ENCODE measurements around the gene CARF. TPM values are rescaled to one million over a fixed set of nuclear protein-coding genes. Genes with fewer than 3 reads are reported as not detected.

Gene CARF
- polyA plus RNA-seq, 3 donors = 1.1 to 4.6 (median 2.8) TPM

- DNase-seq = peak; percentile 98 to 100 (median 99)
- no peak for TF ChIP-seq CTCF (IDR thresholded peaks at IDR 0.05)
- Histone ChIP-seq H3K9ac (ENCODE audit: insufficient read depth, low read length, poor library complexity, severe bottlenecking) (peak within 1 kb of the TSS; percentile 85), H3K79me2 (ENCODE audit: insufficient read depth, low read length) (peaks cover 4% of the 10 kb centered on the region), H3K36me3 (replicated peaks in 1 of 2; ENCODE audit: control insufficient read depth in 1 of 2, insufficient read depth in 2 of 2, low read length in 2 of 2) (no peaks in the 10 kb centered on the region), H4K20me1 (ENCODE audit: insufficient read depth, low read length) (no peaks in the 10 kb centered on the region), H3K4me2 (replicated peaks; ENCODE audit: extremely low read depth, low read length, poor library complexity, severe bottlenecking) (peak within 1 kb of the TSS; percentile 90), H2AFZ (ENCODE audit: insufficient read depth, low read depth, low read length, poor library complexity, severe bottlenecking) (peak within 1 kb of the TSS; percentile 74), H3K9me3 (replicated peaks in 1 of 2; ENCODE audit: control insufficient read depth in 1 of 2, insufficient read depth in 1 of 2, low read length in 2 of 2) (no peaks in the 10 kb centered on the region), H3K4me3 (replicated peaks in 1 of 3; ENCODE audit: low read depth in 2 of 3, low read length in 3 of 3) (peak within 1 kb of the TSS; percentile 81 to 98 (median 92)), H3K27ac (ENCODE audit: low read depth in 1 of 2, low read length in 2 of 2) (peak within 1 kb of the TSS; percentile 81 to 97), H3K4me1 (ENCODE audit: control insufficient read depth in 1 of 2, insufficient read depth in 2 of 2, low read length in 2 of 2) (peaks cover 15 to 20% of the 10 kb centered on the region in 2 donors), H3K27me3 (ENCODE audit: control insufficient read depth in 2 of 2, insufficient read depth in 2 of 2, low read length in 2 of 2) (no peaks in the 10 kb centered on the region)
- intact Hi-C loops (cut with micrococcal nuclease) = loop anchor here (1.0 to 10.0 kb wide), 6 partner anchors 47 to 640 kb away; partner anchors contain the start of genes WDR12 (in 2 of the 2), BMPR2 (in 1 of the 2), CARF (in 1 of the 2) and CYP20A1 (in 1 of the 2)
- Mint-ChIP-seq H3K9me3 (no peaks in the 10 kb centered on the region), H3K27me3 (ENCODE audit: low read depth in 3 of 3) (peaks cover 0 to 3% (median 0%) of the 10 kb centered on the region in 3 donors), H3K36me3 (peaks cover 5 to 9% of the 10 kb centered on the region in 2 donors), H3K4me3 (peak within 1 kb of the TSS; percentile 96 to 98), H3K27ac (peak within 1 kb of the TSS; percentile 97 to 99 (median 97)), H3K4me1 (peaks cover 24% of the 10 kb centered on the region)
- WGBS (ENCODE audit: insufficient coverage) = under 1% methylated on average over 58 of the region's 59 CpGs
Measured at GRCh38 chr2:203014456-203015199, 102.6 kb downstream of the CARF start, which contains the start of gene NBEAL1. NBEAL1 (plus strand) TSS chr2:203014875; CDS start chr2:203016385, 1,510 bp downstream.

GRCh38 chr2:203016716-203017115, 104.6 kb downstream of the CARF start:
- no peak for TF ChIP-seq CTCF (IDR thresholded peaks at IDR 0.05)
- H3K4me1 ChIP-seq (ENCODE audit: control insufficient read depth in 1 of 2, insufficient read depth in 2 of 2, low read length in 2 of 2) = peaks cover 15 to 20% of the 10 kb centered on the region in 2 donors
- H3K36me3 ChIP-seq (replicated peaks in 1 of 2; ENCODE audit: control insufficient read depth in 1 of 2, insufficient read depth in 2 of 2, low read length in 2 of 2) = no peaks in the 10 kb centered on the region
- WGBS (ENCODE audit: insufficient coverage) = no CpG with 5 or more reads among the region's 3 CpGs
- peaks cover 24% of the 10 kb centered on the region for H3K4me1 Mint-ChIP-seq
- intact Hi-C loops (cut with micrococcal nuclease) = loop anchor here in 1 of 2 donors (10.0 kb wide), 2 partner anchors 218 to 642 kb away; partner anchors contain the start of genes BMPR2 and CYP20A1
- H3K9me3 ChIP-seq (replicated peaks in 1 of 2; ENCODE audit: control insufficient read depth in 1 of 2, insufficient read depth in 1 of 2, low read length in 2 of 2) = no peaks in the 10 kb centered on the region
- H3K79me2 ChIP-seq (ENCODE audit: insufficient read depth, low read length) = peaks cover 4% of the 10 kb centered on the region
- H3K27ac Mint-ChIP-seq = no peak overlapping the region
- H3K27me3 Mint-ChIP-seq (ENCODE audit: low read depth in 3 of 3) = peaks cover 0 to 3% (median 0%) of the 10 kb centered on the region in 3 donors
- H3K9ac ChIP-seq (ENCODE audit: insufficient read depth, low read length, poor library complexity, severe bottlenecking) = no peak overlapping the region
- H3K9me3 Mint-ChIP-seq = no peaks in the 10 kb centered on the region
- no peak overlapping the region for H3K4me3 ChIP-seq (replicated peaks in 1 of 3; ENCODE audit: low read depth in 2 of 3, low read length in 3 of 3)
- no peak overlapping the region for H3K4me2 ChIP-seq (replicated peaks; ENCODE audit: extremely low read depth, low read length, poor library complexity, severe bottlenecking)
- no peaks in the 10 kb centered on the region for H3K27me3 ChIP-seq (ENCODE audit: control insufficient read depth in 2 of 2, insufficient read depth in 2 of 2, low read length in 2 of 2)
- peaks cover 5 to 9% of the 10 kb centered on the region in 2 donors for H3K36me3 Mint-ChIP-seq
- H3K27ac ChIP-seq (ENCODE audit: low read depth in 1 of 2, low read length in 2 of 2) = no peak overlapping the region
- no peak overlapping the region for H3K4me3 Mint-ChIP-seq
- H2AFZ ChIP-seq (ENCODE audit: insufficient read depth, low read depth, low read length, poor library complexity, severe bottlenecking) = no peak overlapping the region
- no peaks in the 10 kb centered on the region for H4K20me1 ChIP-seq (ENCODE audit: insufficient read depth, low read length)
- no peak for DNase-seq

All from CD14-positive monocyte (primary cell).